Retinal pigment epithelial cell (primary cell): ENCODE measurements around the gene SYT17.

ENCODE experiments used
- DNase-seq: peaks from one replicate; pipeline ENCODE4 v3.0.0-alpha.2; 2010; ENCODE audit warnings: low read depth
- H3K4me3 ChIP-seq: 2 replicates; pipeline ENCODE4 v1.5.1; 2011; ENCODE audit warnings: mild to moderate bottlenecking, low read length, control low read depth, moderate library complexity
- TF ChIP-seq, protein P1 (sequence below): conservative IDR thresholded peaks from 2 replicates; pipeline ENCODE4 v1.5.1; 2011; ENCODE audit warnings: low read depth, low read length, control low read depth, inconsistent platforms

The SYT17 gene

GRCh38 chr16:19301931-19302330 lies 133.9 kb downstream of the SYT17 start:
- no peak for DNase-seq
- no peak overlapping the region for H3K4me3 ChIP-seq
- TF ChIP-seq, protein P1, sequence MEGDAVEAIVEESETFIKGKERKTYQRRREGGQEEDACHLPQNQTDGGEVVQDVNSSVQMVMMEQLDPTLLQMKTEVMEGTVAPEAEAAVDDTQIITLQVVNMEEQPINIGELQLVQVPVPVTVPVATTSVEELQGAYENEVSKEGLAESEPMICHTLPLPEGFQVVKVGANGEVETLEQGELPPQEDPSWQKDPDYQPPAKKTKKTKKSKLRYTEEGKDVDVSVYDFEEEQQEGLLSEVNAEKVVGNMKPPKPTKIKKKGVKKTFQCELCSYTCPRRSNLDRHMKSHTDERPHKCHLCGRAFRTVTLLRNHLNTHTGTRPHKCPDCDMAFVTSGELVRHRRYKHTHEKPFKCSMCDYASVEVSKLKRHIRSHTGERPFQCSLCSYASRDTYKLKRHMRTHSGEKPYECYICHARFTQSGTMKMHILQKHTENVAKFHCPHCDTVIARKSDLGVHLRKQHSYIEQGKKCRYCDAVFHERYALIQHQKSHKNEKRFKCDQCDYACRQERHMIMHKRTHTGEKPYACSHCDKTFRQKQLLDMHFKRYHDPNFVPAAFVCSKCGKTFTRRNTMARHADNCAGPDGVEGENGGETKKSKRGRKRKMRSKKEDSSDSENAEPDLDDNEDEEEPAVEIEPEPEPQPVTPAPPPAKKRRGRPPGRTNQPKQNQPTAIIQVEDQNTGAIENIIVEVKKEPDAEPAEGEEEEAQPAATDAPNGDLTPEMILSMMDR = no peak

DNA sequence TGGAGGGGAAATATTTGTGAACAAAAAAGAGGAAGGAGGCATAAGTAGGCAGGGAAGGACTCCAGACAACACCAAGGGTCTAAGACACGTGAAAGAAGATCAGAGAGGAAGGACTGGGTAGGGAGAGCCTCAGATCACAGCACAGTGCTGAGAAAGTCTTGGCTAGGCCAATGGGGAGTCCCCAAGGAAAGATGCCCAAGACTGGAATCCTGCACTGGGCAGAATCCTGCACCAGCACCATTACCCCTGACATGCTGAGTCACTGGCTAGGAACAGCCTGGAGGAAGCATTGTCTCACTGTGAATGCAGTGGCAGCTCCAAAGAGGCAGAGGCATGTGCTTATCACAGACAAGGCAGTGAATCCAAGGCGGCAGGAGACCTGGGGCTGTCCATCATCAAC lies 136.7 kb downstream of the SYT17 start:
- no peak overlapping the region for H3K4me3 ChIP-seq
- TF ChIP-seq, protein P1 = no peak
- DNase-seq = no peak

- DNase-seq = no peak
- TF ChIP-seq, protein P1 = no peak
- H3K4me3 ChIP-seq = no peak overlapping the region
Measured at GRCh38 chr16:19305443-19305842, 137.4 kb downstream of the SYT17 start.

DNA sequence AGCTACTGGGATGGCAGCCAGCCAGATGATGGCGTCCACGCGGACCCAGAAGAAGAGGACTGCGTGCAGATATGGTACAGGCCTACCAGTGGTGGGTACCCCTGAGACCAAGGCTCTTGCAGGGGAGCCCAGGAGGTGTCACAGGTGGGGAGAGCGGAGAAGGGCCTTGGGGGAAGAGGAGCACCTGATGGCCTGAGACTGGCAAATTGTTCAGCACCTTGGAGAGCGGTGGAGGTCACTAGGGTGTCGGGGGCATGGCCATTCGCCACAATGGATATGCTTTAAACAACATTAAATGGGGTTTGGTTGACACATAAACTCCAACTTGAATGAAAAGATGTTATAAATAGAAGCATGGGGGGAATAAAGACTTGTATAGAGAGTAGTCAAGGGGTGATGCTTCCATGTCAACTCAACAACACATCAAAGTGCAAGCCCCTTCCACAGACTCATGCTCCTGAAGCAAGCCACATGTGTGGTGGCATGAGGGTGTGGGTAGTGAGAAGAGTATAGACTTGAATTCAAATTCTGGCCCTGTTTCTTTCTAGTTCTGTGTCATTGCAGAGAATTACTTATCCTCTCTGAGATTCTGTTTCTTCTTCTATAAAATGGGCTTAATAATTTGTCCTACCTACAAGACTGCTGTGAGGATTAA lies 139.7 kb downstream of the SYT17 start:
- TF ChIP-seq, protein P1 = no peak
- no peak for DNase-seq
- H3K4me3 ChIP-seq = no peak overlapping the region

DNA sequence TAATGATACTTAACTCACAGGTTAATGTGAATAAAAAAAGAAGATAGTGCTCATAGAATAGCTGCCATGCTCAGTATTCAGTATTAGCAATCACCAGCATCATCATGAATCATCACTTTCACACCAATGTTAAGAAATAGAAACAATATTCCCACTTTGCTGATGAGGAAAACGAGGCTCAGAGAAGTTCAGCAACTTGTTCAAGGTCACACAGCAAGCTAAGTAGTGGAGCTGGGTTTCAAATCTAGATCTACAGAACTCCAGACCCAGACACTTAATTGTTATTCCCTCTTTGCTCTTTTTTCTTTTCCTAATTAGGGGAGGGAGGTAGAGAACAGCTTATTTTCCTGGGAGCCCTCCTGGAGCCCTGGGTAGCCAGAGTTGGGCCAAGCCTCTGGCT lies 140.4 kb downstream of the SYT17 start:
- TF ChIP-seq, protein P1 = no peak
- no peak overlapping the region for H3K4me3 ChIP-seq
- DNase-seq = no peak

- DNase-seq = no peak
- TF ChIP-seq, protein P1 = no peak
- H3K4me3 ChIP-seq = no peak overlapping the region
Measured at GRCh38 chr16:19309178-19309577, 141.1 kb downstream of the SYT17 start.

DNA sequence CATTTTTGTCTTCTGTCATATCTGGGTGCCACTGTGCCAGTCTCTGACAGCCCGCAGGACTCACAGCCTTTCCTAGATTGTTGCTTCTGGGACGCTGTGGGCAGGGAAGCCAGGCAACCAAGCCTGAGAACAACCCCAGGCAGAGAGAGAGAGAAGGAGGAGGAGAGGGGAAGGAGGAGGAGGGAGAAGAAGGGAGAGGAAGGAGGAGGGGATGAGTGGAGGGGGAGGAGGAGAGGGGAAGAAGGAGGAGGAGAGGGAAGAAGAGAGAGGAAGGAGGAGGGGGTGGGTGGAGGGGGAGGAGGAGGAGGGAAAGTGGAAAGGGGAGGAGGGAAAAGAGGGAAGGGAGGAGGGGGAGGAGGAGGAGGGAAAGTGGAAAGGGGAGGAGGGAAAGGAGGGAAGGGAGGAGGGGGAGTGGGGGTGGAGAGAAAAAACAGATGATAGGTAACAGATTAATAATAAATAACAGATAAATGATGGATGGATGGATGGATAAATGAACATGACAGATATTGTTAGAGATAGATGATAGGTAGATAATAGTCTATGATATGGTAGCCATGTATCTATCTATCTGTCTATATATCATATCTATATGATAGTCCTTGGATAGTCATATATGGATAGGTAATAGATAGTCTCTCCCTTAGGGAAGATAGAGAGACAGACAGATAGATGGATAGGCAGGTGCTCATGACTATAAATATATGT lies 146.8 kb downstream of the SYT17 start:
- TF ChIP-seq, protein P1 = no peak
- no peak overlapping the region for H3K4me3 ChIP-seq

More for the DNA sequence above, 146.8 kb downstream of the SYT17 start:
- no peak for DNase-seq
